GM12878 (cell line): ENCODE measurements around the gene MAST1. TPM values are rescaled to one million over a fixed set of nuclear protein-coding genes. Genes with fewer than 3 reads are reported as not detected.
A peak's percentile ranks its signal among the peaks of the same experiment; 100 is the strongest.

Experiments
- BACH1 ChIP-seq: fragments of 450-650 bp; IDR thresholded peaks from 2 replicates; pipeline ENCODE4 v1.6.1; 2017; ENCODE audit warnings: mild to moderate bottlenecking, borderline replicate concordance
- BHLHE40 ChIP-seq, 2 experiments: fragments of 450-650 bp in 1 of 2; IDR thresholded peaks; 2 replicates each; pipeline ENCODE4 v1.6.1; 2011 to 2017; ENCODE audit warnings: low read depth in 2 of 2, borderline replicate concordance in 1 of 2, improper control_type of control experiment in 1 of 2, low read length in 1 of 2, mild to moderate bottlenecking in 1 of 2
- CBFB ChIP-seq: IDR thresholded peaks from 2 replicates; pipeline ENCODE4 v1.6.1; 2016; ENCODE audit warnings: antibody characterized with exemption, low read depth
- CEBPB ChIP-seq, 2 experiments: fragments of 150-350 bp in 1 of 2; IDR thresholded peaks; 2 replicates each; pipeline ENCODE4 v1.6.1; 2012 to 2014; ENCODE audit warnings: low read depth in 2 of 2, low read length in 2 of 2, borderline replicate concordance in 1 of 2, inconsistent platforms in 1 of 2
- ESRRA ChIP-seq: IDR thresholded peaks from 2 replicates; pipeline ENCODE4 v1.6.1; 2012; ENCODE audit warnings: mild to moderate bottlenecking, low read length, improper control_type of control experiment
- GATAD2B ChIP-seq: fragments of 450-650 bp; conservative IDR thresholded peaks from 2 replicates; pipeline ENCODE4 v1.6.1; 2017; ENCODE audit warnings: low read depth, mild to moderate bottlenecking, moderate library complexity
- HCFC1 ChIP-seq: fragments of 150-350 bp; IDR thresholded peaks from 2 replicates; pipeline ENCODE4 v1.6.1; 2014; ENCODE audit warnings: low read length
- IRF4 ChIP-seq: IDR thresholded peaks from 2 replicates; pipeline ENCODE4 v1.6.1; 2011; ENCODE audit warnings: low read depth, low read length
- MYC ChIP-seq: IDR thresholded peaks from 2 replicates; pipeline ENCODE4 v1.6.1; 2011; ENCODE audit warnings: mild to moderate bottlenecking, low read length, moderate library complexity, inconsistent platforms; ENCODE audit not compliant: insufficient read depth, insufficient replicate concordance, insufficient read length, severe bottlenecking
- NR2C1 ChIP-seq: fragments of 450-650 bp; IDR thresholded peaks from 2 replicates; pipeline ENCODE4 v1.6.1; 2017; ENCODE audit warnings: antibody characterized with exemption, mild to moderate bottlenecking, moderate library complexity
- PAX5 ChIP-seq: IDR thresholded peaks from 2 replicates; pipeline ENCODE4 v1.6.1; 2011; ENCODE audit warnings: low read depth, low read length, borderline replicate concordance
- SMAD1 ChIP-seq: fragments of 450-650 bp; IDR thresholded peaks from 2 replicates; pipeline ENCODE4 v1.6.1; 2018; ENCODE audit warnings: mild to moderate bottlenecking, low read depth; ENCODE audit not compliant: partially characterized antibody
- SMARCA5 ChIP-seq: fragments of 450-650 bp; IDR thresholded peaks from 2 replicates; pipeline ENCODE4 v1.6.1; 2017; ENCODE audit warnings: mild to moderate bottlenecking
- SP1 ChIP-seq: IDR thresholded peaks from one replicate; pipeline ENCODE4 v1.6.1; 2011; ENCODE audit warnings: low read depth, low read length
- SUPT20H ChIP-seq: IDR thresholded peaks from 2 replicates; pipeline ENCODE4 v1.6.1; 2011; ENCODE audit warnings: low read depth, mild to moderate bottlenecking, low read length, moderate library complexity, borderline replicate concordance; ENCODE audit not compliant: control insufficient read depth
- TCF7 ChIP-seq: IDR thresholded peaks from 2 replicates; pipeline ENCODE4 v1.6.1; 2014; ENCODE audit warnings: antibody characterized with exemption, borderline replicate concordance
- ZSCAN29 ChIP-seq: fragments of 450-650 bp; IDR thresholded peaks from 2 replicates; pipeline ENCODE4 v1.6.1; 2017; ENCODE audit warnings: mild to moderate bottlenecking, moderate library complexity
- polyA plus RNA-seq, 11 experiments: library from polyadenylated mRNA; depleted of rRNA in 4 of 11; unstranded in 6 of 11; stranded (reverse) in 5 of 11; fragments of >200 nt; fragmentation: Nextera tagmentation in 4 of 11; fragmentation: Illumina TruSeq in 1 of 11; extraction: Ambion mirVana in 4 of 11; extraction: Trizol in 1 of 11; gene quantifications; 1 replicate in 1 of 11; 2 replicates in 10 of 11; pipeline versions ENCODE4 v1.2.1 to v1.2.3, GENCODE V29; 2011 to 2016; ENCODE audit warnings: inconsistent platforms in 2 of 11, missing spikeins in 2 of 11, low read depth in 1 of 11
- total RNA-seq, 4 experiments: library from RNA; depleted of rRNA in 3 of 4; stranded (reverse); fragments of >200 nt in 3 of 4; fragmentation: Illumina TruSeq in 1 of 4; extraction: Trizol in 1 of 4; gene quantifications; 2 replicates each; pipeline versions ENCODE4 v1.2.1 to v1.2.3, GENCODE V29; 2013 to 2021
- TF ChIP-seq, protein P1 (sequence below): fragments of 450-650 bp; IDR thresholded peaks from 2 replicates; pipeline ENCODE4 v1.6.1; 2017; ENCODE audit warnings: mild to moderate bottlenecking, moderate library complexity
- TF ChIP-seq, protein P2 (sequence below): IDR thresholded peaks from 2 replicates; pipeline ENCODE4 v1.6.1; 2012; ENCODE audit warnings: low read depth, low read length, improper control_type of control experiment
- TF ChIP-seq, protein P3 (sequence below): fragments of 450-650 bp; formaldehyde crosslinking; IDR thresholded peaks from 2 replicates; pipeline ENCODE4 v1.4.0; 2020; ENCODE audit warnings: mild to moderate bottlenecking, moderate library complexity
- TF ChIP-seq, protein P4 (sequence below): fragments of 450-650 bp; IDR thresholded peaks from 2 replicates; pipeline ENCODE4 v1.6.1; 2014; ENCODE audit warnings: mild to moderate bottlenecking

MAST1 gene
- total and polyA plus RNA-seq, 10 of the 15 experiments (the other 5 are each of a cell fraction or from before 2014, with no cell fraction given), result 0.08 to 0.79 (median 0.44) TPM; not detected in 1

GRCh38 chr19:12791345-12792050 is 46.8 kb upstream of the MAST1 start, which contains the start of gene JUNB (continued):
- TF ChIP-seq BHLHE40 (IDR thresholded peaks at IDR 0.05; ENCODE audit: borderline replicate concordance in 1 of 2, low read depth in 2 of 2, low read length in 1 of 2), result peak; percentile 84 to 88
- TF ChIP-seq ZSCAN29, result peak; percentile 41; the same call in 1 of the 2 replicates
- TF ChIP-seq, protein P1, sequence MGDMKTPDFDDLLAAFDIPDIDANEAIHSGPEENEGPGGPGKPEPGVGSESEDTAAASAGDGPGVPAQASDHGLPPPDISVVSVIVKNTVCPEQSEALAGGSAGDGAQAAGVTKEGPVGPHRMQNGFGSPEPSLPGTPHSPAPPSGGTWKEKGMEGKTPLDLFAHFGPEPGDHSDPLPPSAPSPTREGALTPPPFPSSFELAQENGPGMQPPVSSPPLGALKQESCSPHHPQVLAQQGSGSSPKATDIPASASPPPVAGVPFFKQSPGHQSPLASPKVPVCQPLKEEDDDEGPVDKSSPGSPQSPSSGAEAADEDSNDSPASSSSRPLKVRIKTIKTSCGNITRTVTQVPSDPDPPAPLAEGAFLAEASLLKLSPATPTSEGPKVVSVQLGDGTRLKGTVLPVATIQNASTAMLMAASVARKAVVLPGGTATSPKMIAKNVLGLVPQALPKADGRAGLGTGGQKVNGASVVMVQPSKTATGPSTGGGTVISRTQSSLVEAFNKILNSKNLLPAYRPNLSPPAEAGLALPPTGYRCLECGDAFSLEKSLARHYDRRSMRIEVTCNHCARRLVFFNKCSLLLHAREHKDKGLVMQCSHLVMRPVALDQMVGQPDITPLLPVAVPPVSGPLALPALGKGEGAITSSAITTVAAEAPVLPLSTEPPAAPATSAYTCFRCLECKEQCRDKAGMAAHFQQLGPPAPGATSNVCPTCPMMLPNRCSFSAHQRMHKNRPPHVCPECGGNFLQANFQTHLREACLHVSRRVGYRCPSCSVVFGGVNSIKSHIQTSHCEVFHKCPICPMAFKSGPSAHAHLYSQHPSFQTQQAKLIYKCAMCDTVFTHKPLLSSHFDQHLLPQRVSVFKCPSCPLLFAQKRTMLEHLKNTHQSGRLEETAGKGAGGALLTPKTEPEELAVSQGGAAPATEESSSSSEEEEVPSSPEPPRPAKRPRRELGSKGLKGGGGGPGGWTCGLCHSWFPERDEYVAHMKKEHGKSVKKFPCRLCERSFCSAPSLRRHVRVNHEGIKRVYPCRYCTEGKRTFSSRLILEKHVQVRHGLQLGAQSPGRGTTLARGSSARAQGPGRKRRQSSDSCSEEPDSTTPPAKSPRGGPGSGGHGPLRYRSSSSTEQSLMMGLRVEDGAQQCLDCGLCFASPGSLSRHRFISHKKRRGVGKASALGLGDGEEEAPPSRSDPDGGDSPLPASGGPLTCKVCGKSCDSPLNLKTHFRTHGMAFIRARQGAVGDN, result peak; percentile 100
- TF ChIP-seq SMARCA5, result peak; percentile 66
- peak; percentile 39 for TF ChIP-seq MYC
- TF ChIP-seq, protein P2, sequence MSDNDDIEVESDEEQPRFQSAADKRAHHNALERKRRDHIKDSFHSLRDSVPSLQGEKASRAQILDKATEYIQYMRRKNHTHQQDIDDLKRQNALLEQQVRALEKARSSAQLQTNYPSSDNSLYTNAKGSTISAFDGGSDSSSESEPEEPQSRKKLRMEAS, result no peak
- no peak for TF ChIP-seq ESRRA
- peak; percentile 80 for TF ChIP-seq SP1
- no peak; a peak in 1 of 4 replicates for TF ChIP-seq CEBPB (IDR thresholded peaks at IDR 0.05; ENCODE audit: borderline replicate concordance in 1 of 2, low read depth in 2 of 2, low read length in 2 of 2)
- no peak for TF ChIP-seq TCF7
- TF ChIP-seq NR2C1, result no peak
- peak; percentile 99 for TF ChIP-seq CBFB
- peak; percentile 57 for TF ChIP-seq HCFC1
- peak; percentile 90; the same call in 1 of the 2 replicates for TF ChIP-seq PAX5
- peak; percentile 75 for TF ChIP-seq GATAD2B
- peak; percentile 99 for TF ChIP-seq BACH1
- TF ChIP-seq SMAD1, result peak; percentile 97
- 0 out of 2 replicates have a peak, but pooled peaks have one; percentile 22 for TF ChIP-seq IRF4
- TF ChIP-seq, protein P3, sequence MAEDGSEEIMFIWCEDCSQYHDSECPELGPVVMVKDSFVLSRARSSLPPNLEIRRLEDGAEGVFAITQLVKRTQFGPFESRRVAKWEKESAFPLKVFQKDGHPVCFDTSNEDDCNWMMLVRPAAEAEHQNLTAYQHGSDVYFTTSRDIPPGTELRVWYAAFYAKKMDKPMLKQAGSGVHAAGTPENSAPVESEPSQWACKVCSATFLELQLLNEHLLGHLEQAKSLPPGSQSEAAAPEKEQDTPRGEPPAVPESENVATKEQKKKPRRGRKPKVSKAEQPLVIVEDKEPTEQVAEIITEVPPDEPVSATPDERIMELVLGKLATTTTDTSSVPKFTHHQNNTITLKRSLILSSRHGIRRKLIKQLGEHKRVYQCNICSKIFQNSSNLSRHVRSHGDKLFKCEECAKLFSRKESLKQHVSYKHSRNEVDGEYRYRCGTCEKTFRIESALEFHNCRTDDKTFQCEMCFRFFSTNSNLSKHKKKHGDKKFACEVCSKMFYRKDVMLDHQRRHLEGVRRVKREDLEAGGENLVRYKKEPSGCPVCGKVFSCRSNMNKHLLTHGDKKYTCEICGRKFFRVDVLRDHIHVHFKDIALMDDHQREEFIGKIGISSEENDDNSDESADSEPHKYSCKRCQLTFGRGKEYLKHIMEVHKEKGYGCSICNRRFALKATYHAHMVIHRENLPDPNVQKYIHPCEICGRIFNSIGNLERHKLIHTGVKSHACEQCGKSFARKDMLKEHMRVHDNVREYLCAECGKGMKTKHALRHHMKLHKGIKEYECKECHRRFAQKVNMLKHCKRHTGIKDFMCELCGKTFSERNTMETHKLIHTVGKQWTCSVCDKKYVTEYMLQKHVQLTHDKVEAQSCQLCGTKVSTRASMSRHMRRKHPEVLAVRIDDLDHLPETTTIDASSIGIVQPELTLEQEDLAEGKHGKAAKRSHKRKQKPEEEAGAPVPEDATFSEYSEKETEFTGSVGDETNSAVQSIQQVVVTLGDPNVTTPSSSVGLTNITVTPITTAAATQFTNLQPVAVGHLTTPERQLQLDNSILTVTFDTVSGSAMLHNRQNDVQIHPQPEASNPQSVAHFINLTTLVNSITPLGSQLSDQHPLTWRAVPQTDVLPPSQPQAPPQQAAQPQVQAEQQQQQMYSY, result peak; percentile 71
- TF ChIP-seq, protein P4, sequence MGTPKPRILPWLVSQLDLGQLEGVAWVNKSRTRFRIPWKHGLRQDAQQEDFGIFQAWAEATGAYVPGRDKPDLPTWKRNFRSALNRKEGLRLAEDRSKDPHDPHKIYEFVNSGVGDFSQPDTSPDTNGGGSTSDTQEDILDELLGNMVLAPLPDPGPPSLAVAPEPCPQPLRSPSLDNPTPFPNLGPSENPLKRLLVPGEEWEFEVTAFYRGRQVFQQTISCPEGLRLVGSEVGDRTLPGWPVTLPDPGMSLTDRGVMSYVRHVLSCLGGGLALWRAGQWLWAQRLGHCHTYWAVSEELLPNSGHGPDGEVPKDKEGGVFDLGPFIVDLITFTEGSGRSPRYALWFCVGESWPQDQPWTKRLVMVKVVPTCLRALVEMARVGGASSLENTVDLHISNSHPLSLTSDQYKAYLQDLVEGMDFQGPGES, result no peak
- no peak for TF ChIP-seq SUPT20H
